Measurements from ENCODE around the gene LDLRAD3. TPM values are rescaled to one million over a fixed set of nuclear protein-coding genes. Genes with fewer than 3 reads are reported as not detected.

Gene LDLRAD3
- total and polyA plus RNA-seq, 5 donors: 1.8 to 7.0 (median 3.5) TPM

DNA sequence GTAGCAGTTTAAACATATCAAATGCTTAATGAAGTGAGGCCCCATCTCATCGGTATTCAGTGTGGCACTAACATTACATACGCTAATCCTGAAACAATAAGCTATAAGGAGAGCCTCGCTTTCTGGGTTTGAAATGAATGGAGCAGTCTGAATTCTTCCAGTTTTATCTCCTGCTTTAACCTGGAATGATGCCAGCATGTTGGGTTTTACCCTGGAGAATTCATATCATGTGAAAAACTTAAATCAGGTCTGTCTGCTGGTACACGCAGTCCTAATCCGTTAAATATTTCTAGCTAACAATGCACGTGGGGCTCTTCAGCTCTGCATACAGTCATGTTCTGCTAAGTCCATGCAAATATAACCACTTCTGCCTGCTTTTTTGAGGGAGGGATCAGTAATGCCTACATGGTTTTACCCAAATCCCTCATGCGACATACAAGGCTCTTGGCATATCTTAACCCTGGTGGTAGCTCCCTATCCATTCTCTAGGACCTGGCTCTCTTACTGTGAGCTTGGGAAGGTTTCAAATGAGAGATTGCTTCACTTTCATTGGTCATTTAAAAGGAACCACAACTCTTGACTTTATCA lies 252.6 kb downstream of the LDLRAD3 start:
- Histone ChIP-seq H3K4me3 (ENCODE audit: low read length) (no peak overlapping the region), H3K9me3 (ENCODE audit: control insufficient read depth, low read length) (no peaks in the 10 kb centered on the region), H3K27ac (ENCODE audit: low read length) (no peak overlapping the region), H3K27me3 (ENCODE audit: control insufficient read depth, insufficient read depth) (no peaks in the 10 kb centered on the region), H3K4me1 (ENCODE audit: control insufficient read depth, insufficient read depth, low read length) (peaks cover 5% of the 10 kb centered on the region)
- 42% methylated on average over 7 of the region's 7 CpGs for WGBS
- DNase-seq: no peak
- intact Hi-C loops (cut with DNase I): no loop called here
- ATAC-seq: peak; percentile 62 to 72

DNA sequence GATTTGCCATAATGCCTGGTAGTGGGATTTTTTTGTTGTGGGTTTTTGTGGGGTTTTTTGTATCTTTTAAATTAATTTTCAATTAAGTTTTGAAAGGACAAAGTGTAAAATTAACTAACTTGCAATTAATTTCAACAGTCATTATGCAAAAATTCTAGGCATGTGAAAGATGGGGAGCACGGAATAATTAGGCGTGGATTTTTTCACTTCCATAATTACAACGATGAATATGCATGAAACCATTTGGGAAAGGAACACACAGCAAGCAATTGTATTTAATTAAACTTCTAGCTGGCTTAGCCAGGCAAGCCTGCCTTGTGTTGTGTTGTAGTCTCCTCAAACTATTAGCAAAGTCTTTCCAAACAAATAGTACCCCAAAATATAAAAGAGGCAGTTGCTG lies 257.5 kb downstream of the LDLRAD3 start:
- DNase-seq: no peak
- no peak for ATAC-seq
- WGBS: 96% methylated on average over 3 of the region's 3 CpGs
- H3K4me1 ChIP-seq (ENCODE audit: control insufficient read depth, insufficient read depth, low read length): peaks cover 5% of the 10 kb centered on the region
- intact Hi-C loops (cut with DNase I): no loop called here
- H3K4me3 ChIP-seq (ENCODE audit: low read length): no peak overlapping the region
- no peak overlapping the region for H3K27ac ChIP-seq (ENCODE audit: low read length)
- H3K9me3 ChIP-seq (ENCODE audit: control insufficient read depth, low read length): no peaks in the 10 kb centered on the region
- H3K27me3 ChIP-seq (ENCODE audit: control insufficient read depth, insufficient read depth): no peaks in the 10 kb centered on the region

DNA sequence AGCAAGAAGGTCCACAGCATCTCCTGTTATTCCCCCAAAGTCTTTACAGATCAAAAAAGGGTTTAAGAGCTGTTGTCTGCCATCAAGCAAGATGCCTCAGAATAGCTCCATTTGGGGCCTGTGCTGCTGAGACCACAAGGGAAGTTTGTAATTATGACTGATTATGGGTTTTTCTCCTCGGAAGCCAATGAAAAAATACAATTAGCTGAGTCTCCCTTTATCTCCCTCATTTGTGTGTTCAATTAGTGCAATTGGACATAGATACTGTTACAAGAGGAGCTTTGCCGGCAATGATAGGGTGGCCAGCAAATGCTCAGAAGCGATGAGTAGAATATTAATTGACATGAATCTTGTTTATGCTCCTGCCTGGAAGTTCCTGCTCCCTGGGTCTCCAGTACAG lies 261.7 kb downstream of the LDLRAD3 start:
- no peaks in the 10 kb centered on the region for H3K9me3 ChIP-seq (ENCODE audit: control insufficient read depth, low read length)
- ATAC-seq (no peak), DNase-seq (no peak)
- no peaks in the 10 kb centered on the region for H3K4me1 ChIP-seq (ENCODE audit: control insufficient read depth, insufficient read depth, low read length)
- H3K27ac ChIP-seq (ENCODE audit: low read length): no peak overlapping the region
- no peak overlapping the region for H3K4me3 ChIP-seq (ENCODE audit: low read length)
- no peaks in the 10 kb centered on the region for H3K27me3 ChIP-seq (ENCODE audit: control insufficient read depth, insufficient read depth)
- intact Hi-C loops (cut with DNase I): no loop called here
- 94% methylated on average over 3 of the region's 3 CpGs for WGBS

DNA sequence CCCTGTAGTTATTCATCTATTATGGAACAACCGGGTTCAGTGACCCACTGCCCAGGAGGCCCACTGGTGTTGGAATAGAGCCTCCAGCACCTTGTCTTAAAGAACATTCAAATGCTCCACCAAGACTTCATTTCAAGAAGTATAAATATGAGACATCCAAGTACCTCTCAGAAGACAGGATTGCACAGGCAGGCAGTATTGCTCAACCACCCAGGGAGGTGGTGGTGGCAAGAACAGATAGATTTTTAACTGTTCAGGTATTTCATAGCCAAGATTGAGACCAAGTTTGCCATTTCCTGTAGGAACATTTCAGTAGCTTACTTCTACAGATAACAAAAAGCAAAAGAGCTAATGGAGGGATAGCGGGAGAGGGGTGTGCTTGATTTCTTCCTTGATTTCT lies 266.7 kb downstream of the LDLRAD3 start:
- 98% methylated on average over 2 of the region's 2 CpGs for WGBS

DNA sequence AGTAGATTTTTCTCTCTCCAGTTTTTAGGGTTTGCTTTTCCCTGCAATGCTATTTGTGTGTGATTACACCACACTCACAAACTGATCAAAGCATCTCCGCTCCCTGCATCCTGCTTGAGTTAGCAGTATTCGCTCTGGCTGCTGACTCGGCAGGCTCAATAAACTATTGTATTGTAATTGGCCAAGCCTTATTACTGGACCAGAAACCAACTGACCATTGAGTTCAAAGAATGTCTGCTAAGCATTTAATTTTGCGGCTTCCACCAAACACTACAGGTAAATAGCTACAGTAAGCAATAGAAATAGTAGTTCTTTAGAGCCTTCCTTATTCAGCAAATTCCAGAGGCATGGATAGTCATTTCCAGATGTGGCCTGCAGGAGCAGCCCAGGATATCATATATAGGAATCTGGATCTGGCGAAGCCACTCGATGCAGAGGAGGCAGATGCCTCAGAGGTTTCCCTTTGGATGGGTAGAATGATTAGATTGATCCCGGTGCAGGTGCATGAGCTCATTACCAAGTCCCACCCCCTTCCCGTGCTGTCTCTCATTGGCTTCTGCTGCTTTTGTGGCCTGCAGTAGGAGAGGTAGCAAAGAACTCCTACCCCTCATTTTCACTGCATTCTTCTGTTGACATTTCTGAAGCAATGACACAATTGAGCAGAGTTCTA lies 268.0 kb downstream of the LDLRAD3 start:
- no peaks in the 10 kb centered on the region for H3K27me3 ChIP-seq (ENCODE audit: control insufficient read depth, insufficient read depth)
- no peak for ATAC-seq
- no peak overlapping the region for H3K4me3 ChIP-seq (ENCODE audit: low read length)
- 88% methylated on average over 8 of the region's 8 CpGs for WGBS
- intact Hi-C loops (cut with DNase I): no loop called here
- H3K27ac ChIP-seq (ENCODE audit: low read length): no peak overlapping the region
- H3K4me1 ChIP-seq (ENCODE audit: control insufficient read depth, insufficient read depth, low read length): no peaks in the 10 kb centered on the region
- no peaks in the 10 kb centered on the region for H3K9me3 ChIP-seq (ENCODE audit: control insufficient read depth, low read length)
- no peak for DNase-seq

More for the DNA sequence above, 266.7 kb downstream of the LDLRAD3 start:
- H3K27ac ChIP-seq (ENCODE audit: low read length): no peak overlapping the region
- ATAC-seq (no peak), DNase-seq (no peak)
- no peak overlapping the region for H3K4me3 ChIP-seq (ENCODE audit: low read length)
- H3K27me3 ChIP-seq (ENCODE audit: control insufficient read depth, insufficient read depth): no peaks in the 10 kb centered on the region
- intact Hi-C loops (cut with DNase I): no loop called here
- no peaks in the 10 kb centered on the region for H3K4me1 ChIP-seq (ENCODE audit: control insufficient read depth, insufficient read depth, low read length)
- no peaks in the 10 kb centered on the region for H3K9me3 ChIP-seq (ENCODE audit: control insufficient read depth, low read length)

DNA sequence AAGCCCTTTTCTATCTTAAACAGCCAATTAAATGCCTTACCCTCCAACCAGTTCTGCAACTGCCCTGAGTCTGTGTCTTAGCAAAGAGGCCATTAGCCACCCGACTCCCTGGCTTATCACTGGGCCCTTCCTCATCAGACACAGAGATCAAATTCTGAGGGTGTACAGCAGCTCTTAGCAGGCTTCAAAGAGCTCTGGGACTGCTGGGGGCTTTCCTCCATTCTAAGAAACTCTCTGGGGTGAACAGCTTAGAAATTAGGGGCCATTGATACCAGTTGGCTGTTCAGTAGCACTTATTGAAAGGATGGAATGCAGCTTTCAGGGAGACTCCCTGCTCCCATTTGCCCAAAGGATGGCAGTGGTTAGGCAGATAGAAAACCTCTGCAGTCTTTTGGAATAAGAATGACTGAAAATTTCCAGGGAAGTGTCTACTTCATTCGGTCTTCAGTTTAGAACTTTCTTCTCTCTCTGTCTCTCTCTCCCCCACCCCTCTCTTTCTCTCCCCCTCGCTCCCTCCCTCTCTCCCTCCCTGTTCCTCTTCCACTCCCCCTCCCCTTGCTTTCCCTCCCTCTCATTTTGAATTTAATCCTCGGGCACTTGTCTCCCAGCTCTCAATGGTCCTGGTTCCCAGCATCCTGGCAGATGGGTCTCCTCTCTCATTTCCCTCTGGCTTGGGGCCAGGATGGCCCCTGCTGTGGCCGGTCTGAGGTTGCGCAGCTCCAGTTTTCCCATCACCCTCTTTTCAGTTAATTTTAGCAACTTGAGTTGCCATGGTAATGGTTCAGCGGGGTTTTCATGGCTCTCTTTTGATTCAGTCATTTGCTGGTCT lies 268.9 kb downstream of the LDLRAD3 start:
- ATAC-seq: no peak
- no peaks in the 10 kb centered on the region for H3K9me3 ChIP-seq (ENCODE audit: control insufficient read depth, low read length)
- H3K4me1 ChIP-seq (ENCODE audit: control insufficient read depth, insufficient read depth, low read length): no peaks in the 10 kb centered on the region
- intact Hi-C loops (cut with DNase I): no loop called here
- no peak overlapping the region for H3K4me3 ChIP-seq (ENCODE audit: low read length)
- DNase-seq: no peak
- 72% methylated on average over 7 of the region's 7 CpGs for WGBS
- H3K27ac ChIP-seq (ENCODE audit: low read length): peak overlapping the region; percentile 19
- no peaks in the 10 kb centered on the region for H3K27me3 ChIP-seq (ENCODE audit: control insufficient read depth, insufficient read depth)

DNA sequence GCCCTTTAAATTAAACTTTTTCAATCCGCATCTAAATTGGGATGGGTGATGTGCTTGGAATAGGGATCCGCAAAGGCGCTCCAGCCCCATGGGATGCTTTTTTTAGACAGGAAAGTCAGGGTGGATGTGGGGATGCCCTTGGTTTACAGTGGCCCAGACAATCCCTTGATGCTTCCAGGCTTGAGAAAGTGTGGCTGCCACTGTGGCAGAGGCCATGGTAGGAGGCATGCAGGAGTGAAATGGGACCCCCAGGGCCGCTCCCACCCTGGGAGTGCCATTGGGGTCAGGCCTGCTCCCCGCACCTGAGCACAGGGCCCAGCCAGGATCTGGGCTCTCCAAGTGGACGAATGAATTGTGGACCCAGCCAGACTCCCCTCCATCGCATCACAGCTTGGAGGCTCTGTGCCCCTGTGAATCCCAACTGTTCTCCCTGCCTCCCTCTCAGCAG lies 269.6 kb downstream of the LDLRAD3 start:
- WGBS: 86% methylated on average over 7 of the region's 7 CpGs
- Histone ChIP-seq H3K9me3 (ENCODE audit: control insufficient read depth, low read length) (no peaks in the 10 kb centered on the region), H3K27ac (ENCODE audit: low read length) (no peak overlapping the region), H3K27me3 (ENCODE audit: control insufficient read depth, insufficient read depth) (no peaks in the 10 kb centered on the region), H3K4me3 (ENCODE audit: low read length) (no peak overlapping the region), H3K4me1 (ENCODE audit: control insufficient read depth, insufficient read depth, low read length) (no peaks in the 10 kb centered on the region)
- intact Hi-C loops (cut with DNase I): no loop called here
- ATAC-seq (no peak), DNase-seq (no peak)

DNA sequence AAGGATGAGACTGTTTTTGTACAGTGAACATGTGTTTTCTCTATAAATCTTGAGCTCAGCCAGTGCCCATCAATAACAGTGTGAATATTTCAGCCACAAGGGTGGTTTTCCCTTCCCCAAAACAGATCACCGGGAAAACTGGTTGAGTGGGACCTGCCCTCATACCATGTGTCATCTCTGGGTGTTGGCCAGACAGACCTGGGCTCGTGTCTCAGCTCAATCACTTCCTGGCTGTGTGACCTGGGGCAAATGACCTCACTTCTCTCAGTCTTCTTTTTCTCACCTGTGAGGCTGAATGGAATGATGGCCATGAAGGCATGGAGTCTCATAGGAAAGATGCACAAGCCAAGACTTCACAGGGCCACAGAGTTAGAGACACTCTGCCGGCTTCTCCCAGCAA lies 270.6 kb downstream of the LDLRAD3 start:
- intact Hi-C loops (cut with DNase I): no loop called here
- Histone ChIP-seq H3K4me1 (ENCODE audit: control insufficient read depth, insufficient read depth, low read length) (no peaks in the 10 kb centered on the region), H3K4me3 (ENCODE audit: low read length) (no peak overlapping the region), H3K9me3 (ENCODE audit: control insufficient read depth, low read length) (no peaks in the 10 kb centered on the region), H3K27ac (ENCODE audit: low read length) (no peak overlapping the region), H3K27me3 (ENCODE audit: control insufficient read depth, insufficient read depth) (no peaks in the 10 kb centered on the region)
- no peak for DNase-seq
- 86% methylated on average over 3 of the region's 3 CpGs for WGBS
- ATAC-seq: no peak

DNA sequence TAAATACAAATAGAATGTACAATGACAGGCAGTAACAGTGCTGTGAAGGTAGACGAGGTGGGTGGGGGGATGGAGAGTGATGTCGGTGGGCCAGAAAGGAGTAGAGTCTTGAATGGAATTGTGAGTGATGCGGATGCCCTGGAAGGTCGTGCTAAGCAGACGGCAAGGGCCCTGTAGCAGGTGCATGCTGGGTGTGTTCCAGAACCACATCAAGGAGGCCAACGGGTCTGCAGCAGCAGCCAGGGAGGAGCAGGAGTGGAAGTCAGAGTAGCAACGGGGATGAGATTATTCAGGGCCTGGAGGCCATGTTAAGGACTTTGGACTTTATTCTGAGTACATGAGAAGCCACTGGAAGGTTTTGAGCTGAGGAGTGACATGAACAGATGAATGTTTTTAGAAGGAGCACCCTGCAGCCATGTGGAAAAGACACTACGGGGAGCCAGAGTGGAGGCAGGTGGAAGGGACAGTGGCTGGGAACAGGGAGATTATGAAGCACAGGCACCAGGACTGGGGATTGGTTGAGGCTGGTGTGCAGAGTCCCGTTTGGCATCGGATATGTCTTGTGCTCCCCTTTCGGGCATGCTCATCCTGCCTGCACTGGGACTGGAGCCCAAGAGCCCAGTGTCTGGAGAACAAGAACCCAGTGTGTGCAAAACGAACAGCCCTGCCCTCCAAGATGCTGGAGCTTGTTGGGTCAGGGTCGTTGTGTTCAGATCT lies 271.3 kb downstream of the LDLRAD3 start:
- intact Hi-C loops (cut with DNase I): no loop called here
- no peaks in the 10 kb centered on the region for H3K27me3 ChIP-seq (ENCODE audit: control insufficient read depth, insufficient read depth)
- no peak overlapping the region for H3K27ac ChIP-seq (ENCODE audit: low read length)
- no peak for ATAC-seq
- no peaks in the 10 kb centered on the region for H3K9me3 ChIP-seq (ENCODE audit: control insufficient read depth, low read length)
- WGBS: 84% methylated on average over 13 of the region's 13 CpGs
- H3K4me1 ChIP-seq (ENCODE audit: control insufficient read depth, insufficient read depth, low read length): no peaks in the 10 kb centered on the region
- H3K4me3 ChIP-seq (ENCODE audit: low read length): no peak overlapping the region
- DNase-seq: no peak

DNA sequence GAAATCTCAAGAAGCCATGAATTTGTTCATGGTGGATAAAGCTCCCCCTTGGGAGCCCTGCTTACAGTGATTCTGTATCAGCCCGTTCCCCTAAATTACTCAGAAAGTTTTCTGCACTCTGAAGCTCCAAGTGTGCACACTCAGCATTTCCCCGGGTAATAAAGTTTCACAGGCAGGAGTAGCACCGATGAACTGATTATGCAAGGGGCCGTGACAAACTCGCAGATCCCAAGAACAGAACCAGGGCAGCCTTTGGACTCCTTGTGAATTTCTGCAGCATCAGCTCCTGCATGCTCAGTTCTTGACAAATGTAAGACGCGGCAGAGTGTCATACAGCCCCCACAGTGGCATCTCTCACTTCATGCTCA lies 271.8 kb downstream of the LDLRAD3 start:
- intact Hi-C loops (cut with DNase I): no loop called here
- Histone ChIP-seq H3K9me3 (ENCODE audit: control insufficient read depth, low read length) (no peaks in the 10 kb centered on the region), H3K4me1 (ENCODE audit: control insufficient read depth, insufficient read depth, low read length) (no peaks in the 10 kb centered on the region), H3K27me3 (ENCODE audit: control insufficient read depth, insufficient read depth) (no peaks in the 10 kb centered on the region), H3K27ac (ENCODE audit: low read length) (no peak overlapping the region), H3K4me3 (ENCODE audit: low read length) (no peak overlapping the region)
- no peak for DNase-seq
- WGBS: 88% methylated on average over 7 of the region's 7 CpGs
- no peak for ATAC-seq

Data from right cardiac atrium (tissue), 5 donors.